Mucosa of descending colon (tissue), 3 donors: ENCODE results near the gene ATP6V1G2. TPM values are rescaled to one million over a fixed set of nuclear protein-coding genes. Genes with fewer than 3 reads are reported as not detected.
"Not testable (repeated sequence)": the region's sequence is repeated elsewhere in the genome, so short reads cannot be mapped to it uniquely, and the experiment has no call there.

Experiments used
- ATAC-seq: fragments of 200-7000 bp; cut with Tn5 transposase; one replicate; pipeline ENCODE4 v1.9.1; 2020; ENCODE audit warnings: mild to moderate bottlenecking, moderate library complexity
- DNase-seq, 3 donors: peaks; one replicate each; pipeline ENCODE4 v3.0.0-alpha.2; 2020
- H3K36me3 ChIP-seq: fragments of 200-600 bp; one replicate; pipeline ENCODE4 v1.8.0; 2021; ENCODE audit warnings: low read depth, mild to moderate bottlenecking
- H3K4me1 ChIP-seq: fragments of 200-600 bp; one replicate; pipeline ENCODE4 v1.8.0; 2021; ENCODE audit warnings: low read depth, mild to moderate bottlenecking
- H3K4me3 ChIP-seq: fragments of 200-600 bp; one replicate; pipeline ENCODE4 v1.8.0; 2021; ENCODE audit warnings: mild to moderate bottlenecking
- H3K9me3 ChIP-seq: fragments of 200-600 bp; one replicate; pipeline ENCODE4 v1.8.0; 2021; ENCODE audit warnings: mild to moderate bottlenecking
- intact Hi-C, 2 donors: fragments of 100-400 bp; cut with DNase I in 1 of 2; cut with micrococcal nuclease in 1 of 2; formaldehyde crosslinking; loops; one replicate each; pipeline versions ENCODE4 v1.11.0 to v1.11.1; 2022; cut with DNase I, micrococcal nuclease
- total RNA-seq, 3 donors: library from RNA; stranded (reverse); fragmentation: NEBNext Ultra II Directional in 2 of 3; extraction: Animal tissue kit (Norgen Biotek cat#: 25700) in 2 of 3; gene quantifications; one replicate each; pipeline versions ENCODE4 v1.2.1 to v1.2.4, GENCODE V29; 2021 to 2023
- TF ChIP-seq, protein P1 (sequence below): fragments of 200-600 bp; IDR thresholded peaks from one replicate; pipeline ENCODE4 v1.8.0; 2022; ENCODE audit warnings: antibody characterized with exemption, mild to moderate bottlenecking
- donor health status: DM: no; HTN: no; CAD: no; lungs with moderate emphysema.
- donor health status: DM: no; HTN: no; CAD: no.
- donor health status: DM: no; HTN: yes; CAD: no.

The ATP6V1G2 gene
- total RNA-seq, 3 donors from 2014 or later, result 0.55 to 4.5 (median 1.2) TPM

DNA sequence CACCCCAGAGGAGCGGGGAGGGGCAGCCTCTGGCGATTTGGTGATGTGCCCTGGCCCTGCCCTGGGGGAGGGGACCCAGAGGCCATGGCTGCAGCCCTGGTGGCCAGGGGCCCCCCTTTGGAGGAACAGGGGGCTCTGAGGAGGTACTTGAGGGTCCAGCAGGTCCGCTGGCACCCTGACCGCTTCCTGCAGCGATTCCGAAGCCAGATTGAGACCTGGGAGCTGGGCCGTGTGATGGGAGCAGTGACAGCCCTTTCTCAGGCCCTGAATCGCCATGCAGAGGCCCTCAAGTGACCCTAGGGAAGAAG, 11.9 kb upstream of the ATP6V1G2 start:
- intact Hi-C loops, result no loop called here
- no peaks in the 10 kb centered on the region for H3K9me3 ChIP-seq
- no peak for ATAC-seq
- peaks cover 3% of the 10 kb centered on the region for H3K4me1 ChIP-seq
- H3K36me3 ChIP-seq, result peaks cover 4% of the 10 kb centered on the region
- no peak for DNase-seq
- H3K4me3 ChIP-seq, result no peak overlapping the region
- TF ChIP-seq, protein P1, sequence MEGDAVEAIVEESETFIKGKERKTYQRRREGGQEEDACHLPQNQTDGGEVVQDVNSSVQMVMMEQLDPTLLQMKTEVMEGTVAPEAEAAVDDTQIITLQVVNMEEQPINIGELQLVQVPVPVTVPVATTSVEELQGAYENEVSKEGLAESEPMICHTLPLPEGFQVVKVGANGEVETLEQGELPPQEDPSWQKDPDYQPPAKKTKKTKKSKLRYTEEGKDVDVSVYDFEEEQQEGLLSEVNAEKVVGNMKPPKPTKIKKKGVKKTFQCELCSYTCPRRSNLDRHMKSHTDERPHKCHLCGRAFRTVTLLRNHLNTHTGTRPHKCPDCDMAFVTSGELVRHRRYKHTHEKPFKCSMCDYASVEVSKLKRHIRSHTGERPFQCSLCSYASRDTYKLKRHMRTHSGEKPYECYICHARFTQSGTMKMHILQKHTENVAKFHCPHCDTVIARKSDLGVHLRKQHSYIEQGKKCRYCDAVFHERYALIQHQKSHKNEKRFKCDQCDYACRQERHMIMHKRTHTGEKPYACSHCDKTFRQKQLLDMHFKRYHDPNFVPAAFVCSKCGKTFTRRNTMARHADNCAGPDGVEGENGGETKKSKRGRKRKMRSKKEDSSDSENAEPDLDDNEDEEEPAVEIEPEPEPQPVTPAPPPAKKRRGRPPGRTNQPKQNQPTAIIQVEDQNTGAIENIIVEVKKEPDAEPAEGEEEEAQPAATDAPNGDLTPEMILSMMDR, result no peak

DNA sequence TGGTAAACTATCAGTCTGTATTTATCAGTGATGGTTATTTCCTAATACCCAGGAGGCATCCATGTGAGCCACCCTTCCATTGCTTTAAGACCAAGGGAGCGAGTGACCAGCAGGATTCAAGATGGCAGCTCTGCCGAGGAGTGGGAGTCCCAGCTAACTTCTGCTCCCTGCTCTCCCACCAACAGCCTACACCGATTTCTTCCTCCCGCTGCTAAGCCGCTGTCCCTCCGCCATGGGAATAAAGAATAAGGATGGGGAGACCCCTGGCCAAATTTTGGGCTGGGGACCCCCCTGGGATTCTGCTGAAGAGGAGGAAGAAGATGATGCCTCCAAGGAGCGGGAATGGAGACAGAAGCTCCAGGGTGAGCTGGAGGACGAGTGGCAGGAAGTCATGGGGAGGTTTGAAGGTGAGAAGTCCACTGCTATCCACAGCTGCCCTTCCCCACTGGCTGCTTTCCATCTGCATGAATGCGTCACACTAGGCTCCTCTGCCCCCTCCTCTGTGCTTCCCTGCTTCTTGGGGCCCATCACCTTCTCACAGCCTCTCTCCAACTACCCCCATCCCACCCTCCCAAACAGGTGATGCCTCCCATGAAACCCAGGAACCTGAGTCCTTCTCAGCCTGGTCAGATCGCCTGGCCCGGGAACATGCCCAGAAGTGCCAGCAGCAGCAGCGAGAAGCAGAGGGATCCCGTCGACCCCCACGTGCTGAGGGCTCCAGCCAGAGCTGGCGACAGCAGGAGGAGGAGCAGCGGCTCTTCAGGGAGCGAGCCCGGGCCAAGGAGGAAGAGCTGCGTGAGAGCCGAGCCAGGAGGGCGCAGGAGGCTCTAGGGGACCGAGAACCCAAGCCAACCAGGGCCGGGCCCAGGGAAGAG, 11.3 kb upstream of the ATP6V1G2 start:
- TF ChIP-seq, protein P1, result no peak
- ATAC-seq (no peak), DNase-seq (no peak)
- no peaks in the 10 kb centered on the region for H3K9me3 ChIP-seq
- peaks cover 3% of the 10 kb centered on the region for H3K4me1 ChIP-seq
- intact Hi-C loops, result no loop called here
- H3K4me3 ChIP-seq, result no peak overlapping the region
- H3K36me3 ChIP-seq, result peaks cover 4% of the 10 kb centered on the region

DNA sequence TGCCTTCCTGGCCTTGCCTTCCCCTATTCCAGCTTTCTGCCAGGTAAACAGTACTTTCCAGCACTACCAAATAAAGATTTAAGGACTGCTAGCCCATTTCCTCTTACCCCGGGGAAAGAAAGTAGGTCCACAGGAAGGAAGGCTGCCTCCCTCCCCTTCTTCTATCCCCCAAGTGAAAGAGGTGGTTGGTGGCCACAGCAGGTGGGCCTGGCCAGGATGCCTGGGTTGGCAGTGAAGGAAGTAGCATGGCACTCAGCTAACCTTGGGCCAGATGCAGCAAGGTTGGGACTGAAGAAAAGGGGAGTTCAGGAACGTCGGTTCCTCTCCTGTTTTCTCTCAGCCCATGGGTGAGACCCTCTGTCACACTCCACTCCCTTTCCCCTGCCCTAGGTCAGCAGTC, 9.9 kb upstream of the ATP6V1G2 start:
- no peak for ATAC-seq
- Histone ChIP-seq H3K9me3 (no peaks in the 10 kb centered on the region), H3K36me3 (peaks cover 4% of the 10 kb centered on the region), H3K4me1 (peaks cover 3% of the 10 kb centered on the region), H3K4me3 (no peak overlapping the region)
- no peak for DNase-seq
- intact Hi-C loops, result no loop called here
- TF ChIP-seq, protein P1, result no peak

DNA sequence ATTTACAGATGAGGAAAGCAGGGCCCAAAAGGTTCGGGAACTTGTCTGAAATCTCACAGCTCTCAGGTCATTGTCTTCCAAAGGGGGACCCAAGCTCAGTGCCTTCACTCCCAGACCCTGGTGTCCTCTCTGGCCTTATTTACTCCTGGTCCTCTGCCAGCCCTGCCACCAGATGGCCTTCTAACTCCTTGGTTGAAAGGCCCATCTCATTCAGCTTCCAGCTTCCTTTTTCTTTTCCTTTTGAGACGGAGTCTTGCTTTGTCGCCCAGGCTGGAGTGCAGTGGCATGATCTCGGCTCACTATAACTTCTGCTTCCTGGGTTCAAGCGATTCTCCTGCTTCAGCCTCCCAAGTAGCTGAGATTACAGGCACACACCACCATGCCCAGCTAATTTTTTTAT, 5.0 kb upstream of the ATP6V1G2 start:
- H3K36me3 ChIP-seq, intact Hi-C loops, H3K9me3 ChIP-seq, H3K4me3 ChIP-seq: not testable (repeated sequence)
- TF ChIP-seq, protein P1, result peak; percentile 17
- DNase-seq (peak in 2 of 3 donors; percentile 64 to 65), ATAC-seq (peak; percentile 17)
- peaks cover 12% of the 10 kb centered on the region for H3K4me1 ChIP-seq

DNA sequence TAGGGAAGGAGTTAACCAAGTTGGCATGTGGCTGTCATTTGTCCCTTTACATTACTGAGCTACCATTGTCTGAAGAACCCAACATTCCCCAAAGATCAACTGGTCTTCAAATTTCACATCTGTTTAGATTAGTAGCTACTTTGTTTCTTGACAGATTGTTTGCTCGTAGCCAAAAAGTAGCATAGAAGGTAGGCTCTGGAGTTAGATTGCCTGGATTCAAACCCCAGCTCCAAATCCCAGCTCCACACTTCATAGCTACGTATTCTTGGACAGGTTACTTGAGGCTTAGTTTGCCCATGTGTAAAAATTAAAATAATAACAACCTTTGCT, 2.1 kb upstream of the ATP6V1G2 start:
- intact Hi-C loops, result loop anchor here (5.0 kb wide), 2 partner anchors 44 to 49 kb away; partner anchors contain the start of gene NCR3 (in 1 of the 2)
- ATAC-seq (no peak), DNase-seq (no peak)
- Histone ChIP-seq H3K9me3 (no peaks in the 10 kb centered on the region), H3K4me3 (no peak overlapping the region), H3K4me1 (peaks cover 12% of the 10 kb centered on the region), H3K36me3 (no peaks in the 10 kb centered on the region)
- TF ChIP-seq, protein P1, result no peak
